ENCODE results near the gene SCUBE3. TPM values are rescaled to one million over a fixed set of nuclear protein-coding genes. Genes with fewer than 3 reads are reported as not detected.

The SCUBE3 gene
- total RNA-seq, 1 donor from 2014 or later: 0.25 TPM

DNA sequence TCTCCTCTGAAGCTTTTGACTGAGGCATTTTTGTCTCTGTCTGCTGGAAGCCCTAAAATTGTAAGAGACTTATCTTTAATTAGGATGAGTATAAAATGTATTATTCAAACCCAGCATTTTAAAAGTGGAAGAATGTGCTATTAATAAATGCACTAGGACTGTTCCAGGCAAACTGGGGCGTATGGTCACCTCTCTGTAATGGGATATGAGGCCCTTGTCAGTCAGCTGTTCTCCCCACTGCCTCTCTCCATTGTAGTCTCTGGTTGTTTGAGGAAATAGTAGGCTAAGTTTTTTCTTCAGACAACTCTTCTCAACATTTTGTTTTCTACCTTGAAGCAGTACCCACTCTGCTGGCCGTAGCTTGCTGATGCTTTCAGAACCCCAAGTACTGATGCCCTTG is 69.6 kb downstream of the SCUBE3 start:
- no peak overlapping the region for H3K27ac Mint-ChIP-seq (ENCODE audit: unreplicated experiment)
- H3K27me3 Mint-ChIP-seq (ENCODE audit: unreplicated experiment): peaks cover 3% of the 10 kb centered on the region
- H3K4me1 Mint-ChIP-seq (ENCODE audit: low read depth, unreplicated experiment): no peaks in the 10 kb centered on the region
- H3K4me3 Mint-ChIP-seq (ENCODE audit: unreplicated experiment): no peak overlapping the region
- H3K9me3 Mint-ChIP-seq (ENCODE audit: unreplicated experiment): no peaks in the 10 kb centered on the region
- H3K36me3 Mint-ChIP-seq (ENCODE audit: unreplicated experiment): no peaks in the 10 kb centered on the region
- TF ChIP-seq, protein P1, sequence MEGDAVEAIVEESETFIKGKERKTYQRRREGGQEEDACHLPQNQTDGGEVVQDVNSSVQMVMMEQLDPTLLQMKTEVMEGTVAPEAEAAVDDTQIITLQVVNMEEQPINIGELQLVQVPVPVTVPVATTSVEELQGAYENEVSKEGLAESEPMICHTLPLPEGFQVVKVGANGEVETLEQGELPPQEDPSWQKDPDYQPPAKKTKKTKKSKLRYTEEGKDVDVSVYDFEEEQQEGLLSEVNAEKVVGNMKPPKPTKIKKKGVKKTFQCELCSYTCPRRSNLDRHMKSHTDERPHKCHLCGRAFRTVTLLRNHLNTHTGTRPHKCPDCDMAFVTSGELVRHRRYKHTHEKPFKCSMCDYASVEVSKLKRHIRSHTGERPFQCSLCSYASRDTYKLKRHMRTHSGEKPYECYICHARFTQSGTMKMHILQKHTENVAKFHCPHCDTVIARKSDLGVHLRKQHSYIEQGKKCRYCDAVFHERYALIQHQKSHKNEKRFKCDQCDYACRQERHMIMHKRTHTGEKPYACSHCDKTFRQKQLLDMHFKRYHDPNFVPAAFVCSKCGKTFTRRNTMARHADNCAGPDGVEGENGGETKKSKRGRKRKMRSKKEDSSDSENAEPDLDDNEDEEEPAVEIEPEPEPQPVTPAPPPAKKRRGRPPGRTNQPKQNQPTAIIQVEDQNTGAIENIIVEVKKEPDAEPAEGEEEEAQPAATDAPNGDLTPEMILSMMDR (IDR thresholded peaks at IDR 0.05; ENCODE audit: partially characterized antibody, unreplicated experiment): no peak
- DNase-seq: no peak

DNA sequence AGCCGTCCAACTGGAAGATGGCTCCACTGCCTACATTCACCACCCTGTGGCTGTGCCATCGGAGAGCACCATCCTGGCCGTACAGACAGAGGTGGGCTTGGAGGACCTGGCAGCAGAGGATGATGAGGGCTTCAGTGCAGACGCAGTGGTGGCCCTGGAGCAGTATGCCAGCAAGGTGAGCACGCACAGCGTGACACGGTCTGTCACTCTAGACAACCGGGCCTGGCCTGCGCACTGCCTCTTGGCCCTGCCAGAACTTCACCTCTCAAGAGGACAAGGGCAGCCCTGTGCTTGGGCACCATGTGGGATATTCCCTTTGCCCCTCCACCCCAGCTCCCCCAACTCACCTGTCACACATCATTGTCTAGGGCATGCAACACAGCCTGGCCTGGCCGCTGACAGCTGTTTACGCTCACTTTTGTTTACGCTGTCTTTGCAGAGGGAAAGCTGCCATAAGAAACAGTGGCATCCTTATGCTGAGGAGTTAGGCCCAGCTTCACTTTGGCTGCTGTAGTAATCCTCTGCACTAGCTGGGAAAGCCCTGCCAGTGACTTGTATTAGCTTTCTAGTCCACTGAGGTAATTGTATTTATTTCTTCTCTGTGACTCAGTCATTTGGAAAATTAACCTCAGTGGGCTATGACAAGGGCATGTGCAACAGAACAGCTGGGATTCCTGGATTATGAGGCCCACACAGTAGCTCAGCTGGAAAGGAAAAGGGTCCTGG is 74.1 kb downstream of the SCUBE3 start:
- TF ChIP-seq, protein P1 (IDR thresholded peaks at IDR 0.05; ENCODE audit: partially characterized antibody, unreplicated experiment): no peak
- Mint-ChIP-seq H3K36me3 (ENCODE audit: unreplicated experiment) (no peaks in the 10 kb centered on the region), H3K4me1 (ENCODE audit: low read depth, unreplicated experiment) (no peaks in the 10 kb centered on the region), H3K27me3 (ENCODE audit: unreplicated experiment) (peaks cover 5% of the 10 kb centered on the region), H3K4me3 (ENCODE audit: unreplicated experiment) (no peak overlapping the region), H3K27ac (ENCODE audit: unreplicated experiment) (no peak overlapping the region), H3K9me3 (ENCODE audit: unreplicated experiment) (no peaks in the 10 kb centered on the region)
- DNase-seq: no peak

DNA sequence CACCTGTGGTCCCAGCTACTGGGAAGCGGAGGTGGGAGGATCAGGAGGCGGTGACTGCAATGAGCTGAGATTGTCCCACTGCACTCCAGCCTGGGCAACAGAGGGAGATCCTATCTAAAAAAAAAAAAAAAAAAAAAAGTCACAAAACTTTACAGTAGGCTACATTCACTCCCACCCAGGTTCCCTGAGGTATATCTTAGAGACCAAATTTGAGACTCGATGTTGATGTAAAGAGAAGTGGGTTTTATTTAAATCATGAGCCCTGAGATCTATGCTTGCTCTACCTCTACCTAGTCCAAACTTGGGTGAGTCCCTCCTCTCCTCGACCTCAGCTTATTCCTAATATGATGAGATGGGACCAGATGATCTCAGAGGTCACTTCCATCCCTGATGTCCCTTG is 75.1 kb downstream of the SCUBE3 start:
- Mint-ChIP-seq H3K4me3 (ENCODE audit: unreplicated experiment) (no peak overlapping the region), H3K4me1 (ENCODE audit: low read depth, unreplicated experiment) (no peaks in the 10 kb centered on the region), H3K27ac (ENCODE audit: unreplicated experiment) (no peak overlapping the region), H3K9me3 (ENCODE audit: unreplicated experiment) (no peaks in the 10 kb centered on the region), H3K27me3 (ENCODE audit: unreplicated experiment) (peaks cover 5% of the 10 kb centered on the region), H3K36me3 (ENCODE audit: unreplicated experiment) (no peaks in the 10 kb centered on the region)
- TF ChIP-seq, protein P1 (IDR thresholded peaks at IDR 0.05; ENCODE audit: partially characterized antibody, unreplicated experiment): no peak
- DNase-seq: no peak

DNA sequence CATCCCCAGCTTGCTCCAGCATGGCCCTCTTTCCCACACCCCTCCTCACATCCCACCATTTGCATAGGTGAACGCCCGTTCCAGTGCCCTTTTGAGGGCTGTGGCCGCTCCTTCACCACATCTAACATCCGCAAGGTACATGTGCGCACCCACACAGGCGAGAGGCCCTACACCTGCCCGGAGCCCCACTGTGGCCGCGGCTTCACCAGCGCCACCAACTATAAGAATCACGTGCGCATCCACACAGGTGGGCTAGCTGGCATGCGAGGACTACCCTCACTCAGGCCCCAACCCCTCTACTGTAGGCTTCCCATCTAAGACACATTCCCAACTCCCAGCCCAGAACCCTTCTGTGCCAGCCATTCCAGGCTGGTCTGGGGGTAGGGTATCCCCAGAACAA is 77.7 kb downstream of the SCUBE3 start:
- no peaks in the 10 kb centered on the region for H3K4me1 Mint-ChIP-seq (ENCODE audit: low read depth, unreplicated experiment)
- peaks cover 2% of the 10 kb centered on the region for H3K27me3 Mint-ChIP-seq (ENCODE audit: unreplicated experiment)
- TF ChIP-seq, protein P1 (IDR thresholded peaks at IDR 0.05; ENCODE audit: partially characterized antibody, unreplicated experiment): no peak
- no peak overlapping the region for H3K4me3 Mint-ChIP-seq (ENCODE audit: unreplicated experiment)
- H3K27ac Mint-ChIP-seq (ENCODE audit: unreplicated experiment): no peak overlapping the region
- H3K9me3 Mint-ChIP-seq (ENCODE audit: unreplicated experiment): no peaks in the 10 kb centered on the region
- DNase-seq: no peak
- no peaks in the 10 kb centered on the region for H3K36me3 Mint-ChIP-seq (ENCODE audit: unreplicated experiment)

DNA sequence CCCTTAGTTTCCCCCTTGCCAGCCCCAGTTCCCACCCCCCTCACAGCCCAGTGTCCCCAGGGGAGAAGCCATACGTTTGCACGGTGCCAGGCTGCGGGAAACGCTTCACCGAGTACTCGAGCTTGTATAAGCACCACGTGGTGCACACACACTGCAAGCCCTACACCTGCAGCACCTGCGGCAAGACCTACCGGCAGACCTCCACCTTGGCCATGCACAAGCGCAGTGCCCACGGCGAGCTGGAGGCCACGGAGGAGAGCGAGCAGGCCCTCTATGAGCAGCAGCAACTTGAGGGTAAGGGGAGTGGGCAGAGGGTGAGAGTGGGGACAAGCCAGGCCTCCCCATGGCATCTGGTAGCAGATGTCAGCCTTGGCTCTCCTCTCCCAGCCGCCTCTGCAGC is 78.7 kb downstream of the SCUBE3 start:
- peaks cover 6% of the 10 kb centered on the region for H3K4me1 Mint-ChIP-seq (ENCODE audit: low read depth, unreplicated experiment)
- H3K4me3 Mint-ChIP-seq (ENCODE audit: unreplicated experiment): no peak overlapping the region
- TF ChIP-seq, protein P1 (IDR thresholded peaks at IDR 0.05; ENCODE audit: partially characterized antibody, unreplicated experiment): no peak
- H3K27ac Mint-ChIP-seq (ENCODE audit: unreplicated experiment): no peak overlapping the region
- H3K27me3 Mint-ChIP-seq (ENCODE audit: unreplicated experiment): peaks cover 2% of the 10 kb centered on the region
- H3K9me3 Mint-ChIP-seq (ENCODE audit: unreplicated experiment): no peaks in the 10 kb centered on the region
- no peak for DNase-seq
- no peaks in the 10 kb centered on the region for H3K36me3 Mint-ChIP-seq (ENCODE audit: unreplicated experiment)
